Thyroid gland (tissue), 4 donors: Measurements from ENCODE around the gene RMI2.
A peak's percentile ranks its signal among the peaks of the same experiment; 100 is the strongest.

Source experiments
- POLR2A ChIP-seq, 2 donors: fragments of 450-650 bp; IDR thresholded peaks; one replicate each; pipeline ENCODE4 v1.6.1; 2017; ENCODE audit warnings: antibody characterized with exemption in 2 of 2, mild to moderate bottlenecking in 2 of 2, moderate library complexity in 1 of 2
- TF ChIP-seq, protein P1 (sequence below), 6 experiments: fragments of 200-600 bp in 3 of 6; fragments of 450-650 bp in 3 of 6; sonication (generic) in 3 of 6; IDR thresholded peaks; one replicate each; pipeline ENCODE4 v1.5.1; 2016 to 2019; ENCODE audit warnings: antibody characterized with exemption in 6 of 6, mild to moderate bottlenecking in 2 of 6, inconsistent platforms in 1 of 6, moderate library complexity in 1 of 6

DNA sequence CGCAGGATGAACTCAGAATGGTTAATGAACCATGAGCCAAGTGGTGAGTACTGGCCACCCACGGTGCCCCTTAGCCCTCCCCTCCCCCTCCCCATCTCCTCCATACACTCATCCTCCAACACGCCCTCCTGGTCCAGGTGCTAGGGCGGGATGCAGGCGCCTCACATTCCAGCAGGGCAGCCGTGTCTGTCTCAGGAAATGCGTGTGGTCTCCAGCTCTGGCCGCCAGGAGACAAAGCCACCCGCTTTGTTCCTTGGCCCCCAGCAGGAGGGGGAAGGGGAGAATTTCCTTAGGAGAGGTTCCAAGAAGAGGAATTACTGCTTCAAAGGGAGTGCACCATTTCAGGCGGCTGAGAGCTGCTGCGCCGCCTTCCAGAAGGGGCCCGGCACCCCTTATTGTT lies 29.7 kb upstream of the RMI2 start:
- TF ChIP-seq, protein P1, sequence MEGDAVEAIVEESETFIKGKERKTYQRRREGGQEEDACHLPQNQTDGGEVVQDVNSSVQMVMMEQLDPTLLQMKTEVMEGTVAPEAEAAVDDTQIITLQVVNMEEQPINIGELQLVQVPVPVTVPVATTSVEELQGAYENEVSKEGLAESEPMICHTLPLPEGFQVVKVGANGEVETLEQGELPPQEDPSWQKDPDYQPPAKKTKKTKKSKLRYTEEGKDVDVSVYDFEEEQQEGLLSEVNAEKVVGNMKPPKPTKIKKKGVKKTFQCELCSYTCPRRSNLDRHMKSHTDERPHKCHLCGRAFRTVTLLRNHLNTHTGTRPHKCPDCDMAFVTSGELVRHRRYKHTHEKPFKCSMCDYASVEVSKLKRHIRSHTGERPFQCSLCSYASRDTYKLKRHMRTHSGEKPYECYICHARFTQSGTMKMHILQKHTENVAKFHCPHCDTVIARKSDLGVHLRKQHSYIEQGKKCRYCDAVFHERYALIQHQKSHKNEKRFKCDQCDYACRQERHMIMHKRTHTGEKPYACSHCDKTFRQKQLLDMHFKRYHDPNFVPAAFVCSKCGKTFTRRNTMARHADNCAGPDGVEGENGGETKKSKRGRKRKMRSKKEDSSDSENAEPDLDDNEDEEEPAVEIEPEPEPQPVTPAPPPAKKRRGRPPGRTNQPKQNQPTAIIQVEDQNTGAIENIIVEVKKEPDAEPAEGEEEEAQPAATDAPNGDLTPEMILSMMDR (IDR thresholded peaks at IDR 0.05): peak in 5 of 6 experiments; percentile 23 to 57 (median 46)
- no peak for TF ChIP-seq POLR2A (IDR thresholded peaks at IDR 0.05)
